K562 (cell line): ENCODE results near the gene MEF2C.

Source experiments
- ZNF384 ChIP-seq: IDR thresholded peaks from 2 replicates; pipeline ENCODE4 v1.6.1; 2012; ENCODE audit warnings: low read depth, low read length, improper control_type of control experiment
- TF ChIP-seq, protein P1 (sequence below), 2 experiments: fragments of 450-650 bp; IDR thresholded peaks; 2 replicates each; pipeline ENCODE4 v1.6.1; 2016; ENCODE audit warnings: mild to moderate bottlenecking in 2 of 2, borderline replicate concordance in 1 of 2, low read depth in 1 of 2, moderate library complexity in 1 of 2

DNA sequence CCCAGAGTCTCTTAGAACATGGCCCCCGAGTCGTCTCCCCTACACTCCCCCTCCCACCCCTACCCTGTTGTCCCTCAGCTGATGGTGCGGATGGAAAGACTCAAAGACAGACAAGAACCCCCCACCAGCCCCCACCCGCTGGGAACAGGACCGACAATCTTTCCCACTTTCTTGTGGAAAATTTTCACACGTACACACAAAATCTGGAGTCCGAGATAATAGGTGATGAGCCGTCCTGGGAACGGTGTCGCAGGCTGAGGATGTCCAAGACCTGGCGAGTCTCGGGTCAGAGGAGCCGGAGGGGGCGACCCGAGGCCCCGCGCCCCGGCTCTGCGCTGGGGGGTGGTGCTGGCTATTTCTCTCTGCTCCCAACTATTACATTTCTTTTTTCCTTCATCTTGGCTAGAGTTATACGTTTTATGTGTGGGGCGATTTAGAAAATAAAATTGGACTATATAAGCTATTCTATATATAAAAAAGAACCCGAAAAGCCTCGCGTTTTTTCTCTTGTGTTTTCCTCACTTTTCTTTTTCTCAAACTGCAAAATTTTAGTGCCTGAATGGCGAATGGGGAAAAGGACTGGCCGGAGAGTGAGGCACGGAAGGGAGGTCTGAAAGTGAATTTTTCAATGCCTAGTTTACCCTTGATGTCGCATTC, 188.8 kb downstream of the MEF2C start:
- TF ChIP-seq, protein P1, sequence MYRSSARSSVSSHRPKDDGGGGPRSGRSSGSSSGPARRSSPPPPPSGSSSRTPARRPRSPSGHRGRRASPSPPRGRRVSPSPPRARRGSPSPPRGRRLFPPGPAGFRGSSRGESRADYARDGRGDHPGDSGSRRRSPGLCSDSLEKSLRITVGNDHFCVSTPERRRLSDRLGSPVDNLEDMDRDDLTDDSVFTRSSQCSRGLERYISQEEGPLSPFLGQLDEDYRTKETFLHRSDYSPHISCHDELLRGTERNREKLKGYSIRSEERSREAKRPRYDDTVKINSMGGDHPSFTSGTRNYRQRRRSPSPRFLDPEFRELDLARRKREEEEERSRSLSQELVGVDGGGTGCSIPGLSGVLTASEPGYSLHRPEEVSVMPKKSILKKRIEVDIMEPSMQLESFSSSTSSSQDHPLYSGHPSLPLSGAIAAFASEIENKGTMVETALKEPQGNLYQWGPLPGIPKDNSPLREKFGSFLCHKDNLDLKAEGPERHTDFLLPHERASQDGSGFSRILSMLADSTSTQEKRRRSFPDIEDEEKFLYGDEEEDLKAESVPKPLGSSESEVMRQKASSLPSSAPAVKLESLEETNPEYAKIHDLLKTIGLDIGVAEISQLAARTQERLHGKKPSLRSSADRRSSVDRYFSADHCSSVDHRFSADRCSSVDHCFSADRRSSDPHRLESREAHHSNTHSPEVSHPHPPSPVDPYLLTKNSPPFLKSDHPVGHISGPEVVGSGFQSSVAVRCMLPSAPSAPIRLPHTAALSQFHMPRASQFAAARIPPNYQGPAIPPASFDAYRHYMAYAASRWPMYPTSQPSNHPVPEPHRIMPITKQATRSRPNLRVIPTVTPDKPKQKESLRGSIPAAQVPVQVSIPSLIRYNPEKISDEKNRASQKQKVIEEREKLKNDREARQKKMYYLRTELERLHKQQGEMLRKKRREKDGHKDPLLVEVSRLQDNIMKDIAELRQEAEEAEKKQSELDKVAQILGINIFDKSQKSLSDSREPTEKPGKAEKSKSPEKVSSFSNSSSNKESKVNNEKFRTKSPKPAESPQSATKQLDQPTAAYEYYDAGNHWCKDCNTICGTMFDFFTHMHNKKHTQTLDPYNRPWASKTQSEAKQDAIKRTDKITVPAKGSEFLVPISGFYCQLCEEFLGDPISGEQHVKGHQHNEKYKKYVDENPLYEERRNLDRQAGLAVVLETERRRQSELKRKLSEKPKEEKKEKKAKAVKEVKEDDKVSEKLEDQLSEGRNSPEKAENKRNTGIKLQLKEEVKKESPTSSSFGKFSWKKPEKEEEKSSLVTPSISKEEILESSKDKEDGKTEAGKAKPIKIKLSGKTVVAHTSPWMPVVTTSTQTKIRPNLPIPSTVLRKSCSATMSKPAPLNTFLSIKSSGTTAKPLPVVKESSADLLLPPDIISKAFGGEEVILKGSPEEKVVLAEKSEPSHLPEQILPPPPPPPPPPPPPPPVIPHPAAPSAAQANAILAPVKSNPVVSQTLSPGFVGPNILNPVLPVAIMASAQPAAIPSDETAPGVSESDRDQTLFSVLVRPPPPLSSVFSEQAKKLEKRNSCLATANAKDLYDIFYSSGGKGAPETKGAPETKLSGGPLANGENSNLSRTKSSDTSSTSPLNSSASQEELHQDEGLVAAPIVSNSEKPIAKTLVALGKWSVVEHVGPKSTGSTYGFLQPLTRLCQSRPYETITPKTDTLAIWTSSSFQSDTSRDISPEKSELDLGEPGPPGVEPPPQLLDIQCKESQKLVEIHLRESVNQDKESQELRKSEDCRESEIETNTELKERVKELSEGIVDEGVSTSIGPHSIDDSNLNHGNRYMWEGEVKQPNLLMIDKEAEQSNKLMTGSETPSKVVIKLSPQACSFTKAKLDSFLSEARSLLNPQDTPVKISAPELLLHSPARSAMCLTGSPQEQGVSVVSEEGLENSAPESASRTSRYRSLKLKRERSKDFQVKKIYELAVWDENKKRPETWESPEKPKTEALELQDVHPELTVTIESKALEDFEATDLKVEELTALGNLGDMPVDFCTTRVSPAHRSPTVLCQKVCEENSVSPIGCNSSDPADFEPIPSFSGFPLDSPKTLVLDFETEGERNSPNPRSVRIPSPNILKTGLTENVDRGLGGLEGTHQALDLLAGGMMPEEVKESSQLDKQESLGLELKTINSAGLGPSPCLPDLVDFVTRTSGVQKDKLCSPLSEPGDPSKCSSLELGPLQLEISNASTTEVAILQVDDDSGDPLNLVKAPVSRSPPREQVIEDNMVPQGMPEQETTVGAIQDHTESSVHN (IDR thresholded peaks at IDR 0.05; ENCODE audit: borderline replicate concordance in 1 of 2, low read depth in 1 of 2): no peak
- TF ChIP-seq ZNF384: no peak
